SK-N-SH (cell line): Measurements from ENCODE around the gene TTC3. TPM values are rescaled to one million over a fixed set of nuclear protein-coding genes. Genes with fewer than 3 reads are reported as not detected.
A peak's percentile ranks its signal among the peaks of the same experiment; 100 is the strongest.

ENCODE experiments used
- CTCF ChIA-PET: fragments of 300-600, 350-600 bp; formaldehyde crosslinking; extraction: SDS; loops from one replicate; lab custom pipeline; 2021; lab: Yijun Ruan, JAX
- POLR2A ChIA-PET: fragments of 350-600 bp; sonication (Branson Sonifier 250); formaldehyde crosslinking; extraction: SDS; loops from one replicate; lab custom pipeline; 2020; ENCODE audit warnings: antibody characterized with exemption, inconsistent platforms; lab: Yijun Ruan, JAX
- DNase-seq: peaks from one replicate; pipeline ENCODE4 v3.0.0; 2012
- H2AFZ ChIP-seq: fragments of 200-600 bp; sonication (generic); 2 replicates; pipeline ENCODE4 v1.8.1; 2016; ENCODE audit warnings: antibody characterized with exemption, mild to moderate bottlenecking, low read depth
- H3F3A ChIP-seq: fragments of 200-600 bp; sonication (generic); replicated peaks from 2 replicates; pipeline ENCODE3; 2016; ENCODE audit warnings: antibody characterized with exemption, mild to moderate bottlenecking; ENCODE audit not compliant: insufficient read depth
- H3K27ac ChIP-seq, 2 experiments: fragments of 200-500 bp in 1 of 2; fragments of 200-600 bp in 1 of 2; sonication (Bioruptor generic) in 1 of 2; sonication (generic), shearing (Covaris generic) in 1 of 2; 2 replicates each; pipeline versions ENCODE4 v1.5.1 to v1.6.1; 2014 to 2016; ENCODE audit warnings: low read depth in 2 of 2, inconsistent platforms in 1 of 2, low read length in 1 of 2, mild to moderate bottlenecking in 1 of 2, mixed read lengths in 1 of 2
- H3K27me3 ChIP-seq: fragments of 200-600 bp; sonication (generic), shearing (Covaris generic); 2 replicates; pipeline ENCODE4 v1.6.1; 2016; ENCODE audit warnings: mixed run types; ENCODE audit not compliant: insufficient read depth
- H3K36me3 ChIP-seq, 2 experiments: fragments of 200-500 bp in 1 of 2; fragments of 200-600 bp in 1 of 2; sonication (Bioruptor generic) in 1 of 2; sonication (generic) in 1 of 2; replicated peaks in 1 of 2; 2 replicates each; pipeline versions ENCODE3 to v1.5.1; 2014 to 2016; ENCODE audit warnings: low read length in 1 of 2, mild to moderate bottlenecking in 1 of 2; ENCODE audit not compliant: insufficient read depth in 2 of 2, control insufficient read depth in 1 of 2
- H3K4me1 ChIP-seq, 2 experiments: fragments of 200-500 bp in 1 of 2; fragments of 200-600 bp in 1 of 2; sonication (Bioruptor generic) in 1 of 2; sonication (generic), shearing (Covaris generic) in 1 of 2; 2 replicates each; pipeline versions ENCODE4 v1.5.1 to v1.6.1; 2014 to 2016; ENCODE audit warnings: low read depth in 1 of 2, low read length in 1 of 2, mixed run types in 1 of 2; ENCODE audit not compliant: insufficient read depth in 2 of 2, control insufficient read depth in 1 of 2
- H3K4me2 ChIP-seq: fragments of 200-600 bp; sonication (generic), shearing (Covaris generic); 2 replicates; pipeline ENCODE4 v1.6.1; 2017; ENCODE audit warnings: mixed run types
- H3K4me3 ChIP-seq, 2 experiments: fragments of 200-500 bp in 1 of 2; fragments of 200-600 bp in 1 of 2; sonication (Bioruptor generic) in 1 of 2; sonication (generic), shearing (Covaris generic) in 1 of 2; 2 replicates each; pipeline versions ENCODE4 v1.5.1 to v1.8.1; 2014 to 2016; ENCODE audit warnings: low read depth in 2 of 2, inconsistent platforms in 1 of 2, low read length in 1 of 2, mild to moderate bottlenecking in 1 of 2, mixed read lengths in 1 of 2, moderate library complexity in 1 of 2
- H3K79me2 ChIP-seq: fragments of 200-600 bp; sonication (generic); 2 replicates; pipeline ENCODE4 v1.8.1; 2017; ENCODE audit warnings: mild to moderate bottlenecking; ENCODE audit not compliant: insufficient read depth
- H3K9ac ChIP-seq: fragments of 200-600 bp; sonication (generic); 2 replicates; pipeline ENCODE4 v1.6.1; 2017; ENCODE audit warnings: mixed run types
- H3K9me2 ChIP-seq: fragments of 200-600 bp; sonication (generic); 2 replicates; pipeline ENCODE4 v1.6.1; 2017; ENCODE audit warnings: mixed run types
- H3K9me3 ChIP-seq: fragments of 200-600 bp; sonication (generic); 2 replicates; pipeline ENCODE4 v1.6.1; 2017; ENCODE audit warnings: mixed run types, mild to moderate bottlenecking, moderate library complexity
- H4K20me1 ChIP-seq: fragments of 200-600 bp; sonication (generic); 2 replicates; pipeline ENCODE4 v1.6.1; 2017; ENCODE audit warnings: mild to moderate bottlenecking, mixed run types; ENCODE audit not compliant: insufficient read depth
- CHD2 ChIP-seq: fragments of 150-350 bp; IDR thresholded peaks from 2 replicates; pipeline ENCODE4 v1.6.1; 2018; ENCODE audit warnings: low read length; ENCODE audit not compliant: partially characterized antibody
- EP300 ChIP-seq, 2 experiments: IDR thresholded peaks; 2 replicates each; pipeline versions ENCODE4 v1.4.0 to v1.6.1; 2012; ENCODE audit warnings: borderline replicate concordance in 1 of 2, low read depth in 1 of 2, low read length in 1 of 2
- FOSL2 ChIP-seq: IDR thresholded peaks from 2 replicates; pipeline ENCODE4 v1.4.0; 2012; ENCODE audit warnings: low read depth, mild to moderate bottlenecking, moderate library complexity, borderline replicate concordance
- FOXJ3 ChIP-seq: sonication (generic); formaldehyde crosslinking; IDR thresholded peaks from 2 replicates; pipeline ENCODE4 v1.5.1; 2020; ENCODE audit warnings: mild to moderate bottlenecking, missing genetic modification reagents
- GABPA ChIP-seq: IDR thresholded peaks from 2 replicates; pipeline ENCODE4 v1.4.0; 2012; ENCODE audit warnings: low read depth, mild to moderate bottlenecking
- JUND ChIP-seq: IDR thresholded peaks from 2 replicates; pipeline ENCODE4 v1.4.0; 2012
- MEF2A ChIP-seq: IDR thresholded peaks from 2 replicates; pipeline ENCODE4 v1.4.0; 2012; ENCODE audit warnings: low read depth, borderline replicate concordance
- NFIC ChIP-seq: IDR thresholded peaks from 2 replicates; pipeline ENCODE4 v1.4.0; 2012; ENCODE audit warnings: borderline replicate concordance
- RAD21 ChIP-seq: IDR thresholded peaks from 2 replicates; pipeline ENCODE4 v1.6.1; 2012; ENCODE audit warnings: mild to moderate bottlenecking, low read length
- RCOR1 ChIP-seq: fragments of 150-350 bp; IDR thresholded peaks from 2 replicates; pipeline ENCODE4 v1.6.1; 2017; ENCODE audit warnings: antibody characterized with exemption, low read length
- SIN3A ChIP-seq: IDR thresholded peaks from 2 replicates; pipeline ENCODE4 v1.6.1; 2012; ENCODE audit warnings: low read depth, mild to moderate bottlenecking, low read length, moderate library complexity, borderline replicate concordance
- SMC3 ChIP-seq: IDR thresholded peaks from 2 replicates; pipeline ENCODE4 v1.6.1; 2012; ENCODE audit warnings: low read depth, low read length, improper control_type of control experiment
- TCF12 ChIP-seq: IDR thresholded peaks from 2 replicates; pipeline ENCODE4 v1.4.0; 2012
- TEAD4 ChIP-seq: IDR thresholded peaks from 2 replicates; pipeline ENCODE4 v1.4.0; 2012; ENCODE audit warnings: mild to moderate bottlenecking, borderline replicate concordance; ENCODE audit not compliant: insufficient read depth
- WGBS: methylation state at CpG from one replicate; pipeline ENCODE4 v1.1.6; 2017; ENCODE audit warnings: low lambda C conversion rate; 5-methylcytosine and 5-hydroxymethylcytosine counted together
- polyA plus RNA-seq, 3 experiments: library from polyadenylated mRNA; depleted of rRNA; stranded (reverse); fragments of >200 nt; gene quantifications; 2 replicates each; pipeline ENCODE4 v1.2.3, GENCODE V29; 2012
- TF ChIP-seq, protein P1 (sequence below): IDR thresholded peaks from 2 replicates; pipeline ENCODE4 v1.6.1; 2012; ENCODE audit warnings: mild to moderate bottlenecking, low read depth, low read length, moderate library complexity
- TF ChIP-seq, protein P2 (sequence below): IDR thresholded peaks from 2 replicates; pipeline ENCODE4; 2012
- TF ChIP-seq, protein P3 (sequence below): fragments of 150-350 bp; IDR thresholded peaks from 2 replicates; pipeline ENCODE4 v1.6.1; 2016; ENCODE audit warnings: mild to moderate bottlenecking, low read depth, low read length
- TF ChIP-seq, protein P4 (sequence below): IDR thresholded peaks from 2 replicates; pipeline ENCODE4 v1.4.0; 2012; ENCODE audit warnings: low read depth, borderline replicate concordance
- TF ChIP-seq, protein P5 (sequence below): IDR thresholded peaks from 2 replicates; pipeline ENCODE4 v1.4.0; 2012; ENCODE audit warnings: low read depth, borderline replicate concordance
- TF ChIP-seq, protein P6 (sequence below): IDR thresholded peaks from 2 replicates; pipeline ENCODE4 v1.4.0; 2012; ENCODE audit warnings: low read depth
- TF ChIP-seq, protein P7 (sequence below): fragments of 200-600 bp; sonication (generic); IDR thresholded peaks from 2 replicates; pipeline ENCODE4 v1.6.1; 2017; ENCODE audit warnings: antibody characterized with exemption, mild to moderate bottlenecking, moderate library complexity

The TTC3 gene
- polyA plus RNA-seq, 1 of the 3 experiments (the other 2 are of a cell fraction): 35.7 TPM

DNA sequence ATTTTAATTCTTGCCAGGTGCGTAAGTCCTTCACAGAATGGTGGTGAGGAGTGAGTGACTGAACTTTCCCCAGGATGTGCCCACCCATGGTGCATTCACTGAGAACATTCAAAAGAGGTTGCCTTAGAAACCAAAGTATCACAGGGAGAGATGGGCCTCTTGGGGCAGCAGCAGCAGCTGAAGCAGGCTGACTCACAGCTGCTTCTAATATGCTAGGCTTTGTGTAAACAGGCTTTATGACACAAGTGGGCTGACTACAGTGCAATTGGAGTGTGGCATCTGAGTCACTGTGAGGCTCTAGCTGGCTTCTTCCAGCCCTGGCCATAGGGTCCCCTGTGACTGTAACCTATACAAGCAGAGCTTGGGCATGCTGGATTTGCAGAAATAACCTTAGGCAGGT lies 12.8 kb upstream of the TTC3 start:
- H3K27ac ChIP-seq: peak overlapping the region; percentile 51 to 74
- 78% methylated on average over 1 of the region's 1 CpG for WGBS
- no peak overlapping the region for H3K9ac ChIP-seq
- peaks cover 9 to 22% of the 10 kb centered on the region in 2 experiments; a peak in 3 of 4 replicates for H3K4me1 ChIP-seq
- no peak overlapping the region for H2AFZ ChIP-seq
- H3K27me3 ChIP-seq: no peaks in the 10 kb centered on the region
- H3K4me2 ChIP-seq: peak overlapping the region; percentile 38; the same call in 1 of the 2 replicates
- no peak overlapping the region for H3K4me3 ChIP-seq
- no peaks in the 10 kb centered on the region for H3K79me2 ChIP-seq
- peaks cover 4 to 6% of the 10 kb centered on the region in 2 experiments for H3K36me3 ChIP-seq
- peak; percentile 45 for DNase-seq
- no peaks in the 10 kb centered on the region for H3K9me3 ChIP-seq
- no peaks in the 10 kb centered on the region for H4K20me1 ChIP-seq
- POLR2A ChIA-PET: no interaction called here
- no peaks in the 10 kb centered on the region for H3K9me2 ChIP-seq
- peaks cover 10% of the 10 kb centered on the region for H3F3A ChIP-seq
- CTCF ChIA-PET: interaction anchor here (1.6 to 1.8 kb wide), 2 partner anchors 50 to 69 kb away, joined by 3 to 5 read pairs; no protein-coding TSS in a partner anchor
- TF ChIP-seq NFIC (no peak), JUND (peak; percentile 45; the same call in 1 of the 2 replicates), EP300 (IDR thresholded peaks at IDR 0.05; ENCODE audit: borderline replicate concordance in 1 of 2, low read depth in 1 of 2, low read length in 1 of 2) (no peak; a peak in 1 of 4 replicates), SIN3A (no peak), TCF12 (peak; percentile 77), SMC3 (no peak), MEF2A (no peak), CHD2 (no peak), RCOR1 (peak; percentile 33; the same call in 1 of the 2 replicates), RAD21 (no peak), FOXJ3 (CRISPR knock-in tag) (no peak), TEAD4 (no peak), FOSL2 (peak; percentile 73; the same call in 1 of the 2 replicates), GABPA (no peak)
- TF ChIP-seq, protein P1, sequence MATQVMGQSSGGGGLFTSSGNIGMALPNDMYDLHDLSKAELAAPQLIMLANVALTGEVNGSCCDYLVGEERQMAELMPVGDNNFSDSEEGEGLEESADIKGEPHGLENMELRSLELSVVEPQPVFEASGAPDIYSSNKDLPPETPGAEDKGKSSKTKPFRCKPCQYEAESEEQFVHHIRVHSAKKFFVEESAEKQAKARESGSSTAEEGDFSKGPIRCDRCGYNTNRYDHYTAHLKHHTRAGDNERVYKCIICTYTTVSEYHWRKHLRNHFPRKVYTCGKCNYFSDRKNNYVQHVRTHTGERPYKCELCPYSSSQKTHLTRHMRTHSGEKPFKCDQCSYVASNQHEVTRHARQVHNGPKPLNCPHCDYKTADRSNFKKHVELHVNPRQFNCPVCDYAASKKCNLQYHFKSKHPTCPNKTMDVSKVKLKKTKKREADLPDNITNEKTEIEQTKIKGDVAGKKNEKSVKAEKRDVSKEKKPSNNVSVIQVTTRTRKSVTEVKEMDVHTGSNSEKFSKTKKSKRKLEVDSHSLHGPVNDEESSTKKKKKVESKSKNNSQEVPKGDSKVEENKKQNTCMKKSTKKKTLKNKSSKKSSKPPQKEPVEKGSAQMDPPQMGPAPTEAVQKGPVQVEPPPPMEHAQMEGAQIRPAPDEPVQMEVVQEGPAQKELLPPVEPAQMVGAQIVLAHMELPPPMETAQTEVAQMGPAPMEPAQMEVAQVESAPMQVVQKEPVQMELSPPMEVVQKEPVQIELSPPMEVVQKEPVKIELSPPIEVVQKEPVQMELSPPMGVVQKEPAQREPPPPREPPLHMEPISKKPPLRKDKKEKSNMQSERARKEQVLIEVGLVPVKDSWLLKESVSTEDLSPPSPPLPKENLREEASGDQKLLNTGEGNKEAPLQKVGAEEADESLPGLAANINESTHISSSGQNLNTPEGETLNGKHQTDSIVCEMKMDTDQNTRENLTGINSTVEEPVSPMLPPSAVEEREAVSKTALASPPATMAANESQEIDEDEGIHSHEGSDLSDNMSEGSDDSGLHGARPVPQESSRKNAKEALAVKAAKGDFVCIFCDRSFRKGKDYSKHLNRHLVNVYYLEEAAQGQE: no peak
- TF ChIP-seq, protein P2, sequence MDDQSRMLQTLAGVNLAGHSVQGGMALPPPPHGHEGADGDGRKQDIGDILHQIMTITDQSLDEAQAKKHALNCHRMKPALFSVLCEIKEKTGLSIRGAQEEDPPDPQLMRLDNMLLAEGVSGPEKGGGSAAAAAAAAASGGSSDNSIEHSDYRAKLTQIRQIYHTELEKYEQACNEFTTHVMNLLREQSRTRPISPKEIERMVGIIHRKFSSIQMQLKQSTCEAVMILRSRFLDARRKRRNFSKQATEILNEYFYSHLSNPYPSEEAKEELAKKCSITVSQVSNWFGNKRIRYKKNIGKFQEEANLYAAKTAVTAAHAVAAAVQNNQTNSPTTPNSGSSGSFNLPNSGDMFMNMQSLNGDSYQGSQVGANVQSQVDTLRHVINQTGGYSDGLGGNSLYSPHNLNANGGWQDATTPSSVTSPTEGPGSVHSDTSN: no peak; the same call in 1 of the 2 replicates
- TF ChIP-seq, protein P3, sequence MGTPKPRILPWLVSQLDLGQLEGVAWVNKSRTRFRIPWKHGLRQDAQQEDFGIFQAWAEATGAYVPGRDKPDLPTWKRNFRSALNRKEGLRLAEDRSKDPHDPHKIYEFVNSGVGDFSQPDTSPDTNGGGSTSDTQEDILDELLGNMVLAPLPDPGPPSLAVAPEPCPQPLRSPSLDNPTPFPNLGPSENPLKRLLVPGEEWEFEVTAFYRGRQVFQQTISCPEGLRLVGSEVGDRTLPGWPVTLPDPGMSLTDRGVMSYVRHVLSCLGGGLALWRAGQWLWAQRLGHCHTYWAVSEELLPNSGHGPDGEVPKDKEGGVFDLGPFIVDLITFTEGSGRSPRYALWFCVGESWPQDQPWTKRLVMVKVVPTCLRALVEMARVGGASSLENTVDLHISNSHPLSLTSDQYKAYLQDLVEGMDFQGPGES: no peak
- TF ChIP-seq, protein P4, sequence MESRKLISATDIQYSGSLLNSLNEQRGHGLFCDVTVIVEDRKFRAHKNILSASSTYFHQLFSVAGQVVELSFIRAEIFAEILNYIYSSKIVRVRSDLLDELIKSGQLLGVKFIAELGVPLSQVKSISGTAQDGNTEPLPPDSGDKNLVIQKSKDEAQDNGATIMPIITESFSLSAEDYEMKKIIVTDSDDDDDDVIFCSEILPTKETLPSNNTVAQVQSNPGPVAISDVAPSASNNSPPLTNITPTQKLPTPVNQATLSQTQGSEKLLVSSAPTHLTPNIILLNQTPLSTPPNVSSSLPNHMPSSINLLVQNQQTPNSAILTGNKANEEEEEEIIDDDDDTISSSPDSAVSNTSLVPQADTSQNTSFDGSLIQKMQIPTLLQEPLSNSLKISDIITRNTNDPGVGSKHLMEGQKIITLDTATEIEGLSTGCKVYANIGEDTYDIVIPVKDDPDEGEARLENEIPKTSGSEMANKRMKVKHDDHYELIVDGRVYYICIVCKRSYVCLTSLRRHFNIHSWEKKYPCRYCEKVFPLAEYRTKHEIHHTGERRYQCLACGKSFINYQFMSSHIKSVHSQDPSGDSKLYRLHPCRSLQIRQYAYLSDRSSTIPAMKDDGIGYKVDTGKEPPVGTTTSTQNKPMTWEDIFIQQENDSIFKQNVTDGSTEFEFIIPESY: no peak
- TF ChIP-seq, protein P5, sequence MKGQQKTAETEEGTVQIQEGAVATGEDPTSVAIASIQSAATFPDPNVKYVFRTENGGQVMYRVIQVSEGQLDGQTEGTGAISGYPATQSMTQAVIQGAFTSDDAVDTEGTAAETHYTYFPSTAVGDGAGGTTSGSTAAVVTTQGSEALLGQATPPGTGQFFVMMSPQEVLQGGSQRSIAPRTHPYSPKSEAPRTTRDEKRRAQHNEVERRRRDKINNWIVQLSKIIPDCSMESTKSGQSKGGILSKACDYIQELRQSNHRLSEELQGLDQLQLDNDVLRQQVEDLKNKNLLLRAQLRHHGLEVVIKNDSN: no peak
- TF ChIP-seq, protein P6, sequence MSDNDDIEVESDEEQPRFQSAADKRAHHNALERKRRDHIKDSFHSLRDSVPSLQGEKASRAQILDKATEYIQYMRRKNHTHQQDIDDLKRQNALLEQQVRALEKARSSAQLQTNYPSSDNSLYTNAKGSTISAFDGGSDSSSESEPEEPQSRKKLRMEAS: 0 out of 2 replicates have a peak, but pooled peaks have one; percentile 30
- TF ChIP-seq, protein P7, sequence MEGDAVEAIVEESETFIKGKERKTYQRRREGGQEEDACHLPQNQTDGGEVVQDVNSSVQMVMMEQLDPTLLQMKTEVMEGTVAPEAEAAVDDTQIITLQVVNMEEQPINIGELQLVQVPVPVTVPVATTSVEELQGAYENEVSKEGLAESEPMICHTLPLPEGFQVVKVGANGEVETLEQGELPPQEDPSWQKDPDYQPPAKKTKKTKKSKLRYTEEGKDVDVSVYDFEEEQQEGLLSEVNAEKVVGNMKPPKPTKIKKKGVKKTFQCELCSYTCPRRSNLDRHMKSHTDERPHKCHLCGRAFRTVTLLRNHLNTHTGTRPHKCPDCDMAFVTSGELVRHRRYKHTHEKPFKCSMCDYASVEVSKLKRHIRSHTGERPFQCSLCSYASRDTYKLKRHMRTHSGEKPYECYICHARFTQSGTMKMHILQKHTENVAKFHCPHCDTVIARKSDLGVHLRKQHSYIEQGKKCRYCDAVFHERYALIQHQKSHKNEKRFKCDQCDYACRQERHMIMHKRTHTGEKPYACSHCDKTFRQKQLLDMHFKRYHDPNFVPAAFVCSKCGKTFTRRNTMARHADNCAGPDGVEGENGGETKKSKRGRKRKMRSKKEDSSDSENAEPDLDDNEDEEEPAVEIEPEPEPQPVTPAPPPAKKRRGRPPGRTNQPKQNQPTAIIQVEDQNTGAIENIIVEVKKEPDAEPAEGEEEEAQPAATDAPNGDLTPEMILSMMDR: peak; percentile 30; the same call in 1 of the 2 replicates
